Uterus (tissue), 2 donors: ENCODE measurements around the gene PLA2G4F.

Experiments
- CTCF ChIP-seq, 4 experiments: fragments of 200-600 bp in 2 of 4; fragments of 450-650 bp in 2 of 4; sonication (generic) in 2 of 4; IDR thresholded peaks; one replicate each; pipeline ENCODE4 v1.5.1; 2016 to 2019; ENCODE audit warnings: antibody characterized with exemption in 4 of 4, mild to moderate bottlenecking in 2 of 4, moderate library complexity in 1 of 4
- POLR2A ChIP-seq, 2 donors: fragments of 450-650 bp; IDR thresholded peaks; one replicate each; pipeline ENCODE4 v1.6.1; 2016; ENCODE audit warnings: antibody characterized with exemption in 2 of 2, mild to moderate bottlenecking in 1 of 2, moderate library complexity in 1 of 2

- no peak for TF ChIP-seq CTCF (IDR thresholded peaks at IDR 0.05)
- TF ChIP-seq POLR2A (IDR thresholded peaks at IDR 0.05) = no peak
Observed at GRCh38 chr15:42138968-42139386, 17.5 kb downstream of the PLA2G4F start.
